ENCODE results near the gene SRPX.

SRPX gene

GRCh38 chrX:38103857-38104812 lies 116.5 kb downstream of the SRPX start:
- H3K79me1 ChIP-seq (ENCODE audit: low read depth, low read length), result no peaks in the 10 kb centered on the region
- no peak overlapping the region for H4K8ac ChIP-seq (ENCODE audit: low read depth, low read length)
- no peak overlapping the region for H3K18ac ChIP-seq (ENCODE audit: low read length)
- no peak overlapping the region for H2BK12ac ChIP-seq (ENCODE audit: low read length)
- no peak overlapping the region for H2AFZ ChIP-seq (ENCODE audit: low read length)
- H4K91ac ChIP-seq (ENCODE audit: low read depth, low read length, poor library complexity), result no peak overlapping the region
- no peak overlapping the region for H3K23ac ChIP-seq (ENCODE audit: low read depth, low read length, poor library complexity)
- no peaks in the 10 kb centered on the region for H3K9me3 ChIP-seq (replicated peaks in 1 of 2; ENCODE audit: control insufficient read depth in 2 of 2, insufficient read depth in 1 of 2, low read depth in 1 of 2, low read length in 2 of 2)
- no CpG with 5 or more reads among the region's 5 CpGs for WGBS, 2 donors (ENCODE audit: extremely low coverage in 2 of 2, insufficient read length in 2 of 2, insufficient replicate concordance in 1 of 2)
- H2BK15ac ChIP-seq (ENCODE audit: low read length), result no peak overlapping the region
- H2BK120ac ChIP-seq (ENCODE audit: low read depth, low read length), result no peak overlapping the region
- no peak overlapping the region for H3K14ac ChIP-seq (ENCODE audit: low read length)
- H3K4me2 ChIP-seq (ENCODE audit: insufficient read depth, low read length, poor library complexity, severe bottlenecking), result no peak overlapping the region
- H3K27ac ChIP-seq (replicated peaks; ENCODE audit: low read length), result no peak overlapping the region
- no peak overlapping the region for H3K4ac ChIP-seq (ENCODE audit: low read length)
- H3K4me3 ChIP-seq (ENCODE audit: low read length in 2 of 2), result no peak overlapping the region
- no peaks in the 10 kb centered on the region for H3K4me1 ChIP-seq (ENCODE audit: control insufficient read depth in 2 of 2, insufficient read depth in 1 of 2, low read depth in 1 of 2, low read length in 2 of 2)
- no peak for DNase-seq (ENCODE audit: low spot score)
- H2AK5ac ChIP-seq (ENCODE audit: low read depth, low read length), result no peak overlapping the region
- H3K27me3 ChIP-seq (ENCODE audit: control insufficient read depth in 3 of 3, insufficient read depth in 3 of 3, low read depth in 1 of 3, low read length in 3 of 3), result no peaks in the 10 kb centered on the region
- no peaks in the 10 kb centered on the region for H3K36me3 ChIP-seq (replicated peaks in 1 of 2; ENCODE audit: control insufficient read depth in 2 of 2, insufficient read depth in 2 of 2, low read length in 2 of 2)
- H3K9ac ChIP-seq (ENCODE audit: low read depth, low read length, poor library complexity), result no peak overlapping the region
- H2BK5ac ChIP-seq (ENCODE audit: low read length), result no peak overlapping the region

DNA sequence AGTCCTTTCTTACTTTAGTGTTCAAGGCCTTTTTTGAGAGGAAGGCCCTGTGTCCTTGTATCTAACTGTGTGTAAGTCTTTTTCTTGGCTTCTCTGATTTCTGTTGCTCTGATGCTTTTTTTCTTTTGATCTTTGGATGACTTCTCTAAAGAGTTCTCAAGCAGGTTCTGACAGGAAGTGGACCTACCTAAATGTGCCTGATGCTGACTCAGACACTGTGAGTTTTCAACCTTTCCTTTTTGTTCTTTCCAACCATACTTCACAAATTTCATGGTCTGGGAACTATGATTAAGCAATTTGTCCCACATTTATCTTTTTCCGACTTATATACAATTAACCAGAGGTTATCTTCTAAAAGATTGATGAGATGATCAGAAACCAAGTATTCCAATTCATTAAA lies 117.8 kb downstream of the SRPX start:
- WGBS, 2 donors (ENCODE audit: extremely low coverage in 2 of 2, insufficient read length in 2 of 2, insufficient replicate concordance in 1 of 2), result no CpG with 5 or more reads among the region's 1 CpG
- Histone ChIP-seq H2AFZ (ENCODE audit: low read length) (no peak overlapping the region), H3K4me3 (ENCODE audit: low read length in 2 of 2) (no peak overlapping the region), H4K8ac (ENCODE audit: low read depth, low read length) (no peak overlapping the region), H3K9me3 (replicated peaks in 1 of 2; ENCODE audit: control insufficient read depth in 2 of 2, insufficient read depth in 1 of 2, low read depth in 1 of 2, low read length in 2 of 2) (no peaks in the 10 kb centered on the region), H4K91ac (ENCODE audit: low read depth, low read length, poor library complexity) (no peak overlapping the region), H2AK5ac (ENCODE audit: low read depth, low read length) (no peak overlapping the region), H3K4me1 (ENCODE audit: control insufficient read depth in 2 of 2, insufficient read depth in 1 of 2, low read depth in 1 of 2, low read length in 2 of 2) (no peaks in the 10 kb centered on the region), H3K4me2 (ENCODE audit: insufficient read depth, low read length, poor library complexity, severe bottlenecking) (no peak overlapping the region), H3K18ac (ENCODE audit: low read length) (no peak overlapping the region), H2BK15ac (ENCODE audit: low read length) (no peak overlapping the region), H3K27ac (replicated peaks; ENCODE audit: low read length) (no peak overlapping the region), H3K23ac (ENCODE audit: low read depth, low read length, poor library complexity) (no peak overlapping the region), H3K36me3 (replicated peaks in 1 of 2; ENCODE audit: control insufficient read depth in 2 of 2, insufficient read depth in 2 of 2, low read length in 2 of 2) (no peaks in the 10 kb centered on the region), H2BK120ac (ENCODE audit: low read depth, low read length) (no peak overlapping the region), H3K79me1 (ENCODE audit: low read depth, low read length) (no peaks in the 10 kb centered on the region), H3K4ac (ENCODE audit: low read length) (no peak overlapping the region), H2BK12ac (ENCODE audit: low read length) (no peak overlapping the region), H2BK5ac (ENCODE audit: low read length) (no peak overlapping the region), H3K9ac (ENCODE audit: low read depth, low read length, poor library complexity) (no peak overlapping the region), H3K27me3 (ENCODE audit: control insufficient read depth in 3 of 3, insufficient read depth in 3 of 3, low read depth in 1 of 3, low read length in 3 of 3) (no peaks in the 10 kb centered on the region), H3K14ac (ENCODE audit: low read length) (no peak overlapping the region)
- DNase-seq (ENCODE audit: low spot score), result no peak

- Histone ChIP-seq H2BK15ac (ENCODE audit: low read length) (no peak overlapping the region), H4K91ac (ENCODE audit: low read depth, low read length, poor library complexity) (no peak overlapping the region)
Observed at GRCh38 chrX:38102240-38102639, 118.4 kb downstream of the SRPX start.

GRCh38 chrX:38099688-38100087 lies 121.0 kb downstream of the SRPX start:
- Histone ChIP-seq H3K4me2 (ENCODE audit: insufficient read depth, low read length, poor library complexity, severe bottlenecking) (no peak overlapping the region), H3K9me3 (replicated peaks in 1 of 2; ENCODE audit: control insufficient read depth in 2 of 2, insufficient read depth in 1 of 2, low read depth in 1 of 2, low read length in 2 of 2) (no peaks in the 10 kb centered on the region), H2BK5ac (ENCODE audit: low read length) (no peak overlapping the region), H3K18ac (ENCODE audit: low read length) (no peak overlapping the region), H3K9ac (ENCODE audit: low read depth, low read length, poor library complexity) (no peak overlapping the region), H3K4me1 (ENCODE audit: control insufficient read depth in 2 of 2, insufficient read depth in 1 of 2, low read depth in 1 of 2, low read length in 2 of 2) (no peaks in the 10 kb centered on the region), H4K91ac (ENCODE audit: low read depth, low read length, poor library complexity) (no peak overlapping the region), H3K14ac (ENCODE audit: low read length) (no peak overlapping the region), H3K36me3 (replicated peaks in 1 of 2; ENCODE audit: control insufficient read depth in 2 of 2, insufficient read depth in 2 of 2, low read length in 2 of 2) (no peaks in the 10 kb centered on the region), H2AFZ (ENCODE audit: low read length) (no peak overlapping the region), H2BK120ac (ENCODE audit: low read depth, low read length) (no peak overlapping the region), H3K27me3 (ENCODE audit: control insufficient read depth in 3 of 3, insufficient read depth in 3 of 3, low read depth in 1 of 3, low read length in 3 of 3) (no peaks in the 10 kb centered on the region), H3K4ac (ENCODE audit: low read length) (no peak overlapping the region), H3K4me3 (ENCODE audit: low read length in 2 of 2) (no peak overlapping the region), H2AK5ac (ENCODE audit: low read depth, low read length) (no peak overlapping the region), H3K79me1 (ENCODE audit: low read depth, low read length) (no peaks in the 10 kb centered on the region), H3K27ac (replicated peaks; ENCODE audit: low read length) (no peak overlapping the region), H2BK12ac (ENCODE audit: low read length) (no peak overlapping the region), H3K23ac (ENCODE audit: low read depth, low read length, poor library complexity) (no peak overlapping the region), H4K8ac (ENCODE audit: low read depth, low read length) (no peak overlapping the region), H2BK15ac (ENCODE audit: low read length) (no peak overlapping the region)
- no peak for DNase-seq (ENCODE audit: low spot score)

More at GRCh38 chrX:38102240-38102639, 118.4 kb downstream of the SRPX start:
- H4K8ac ChIP-seq (ENCODE audit: low read depth, low read length), result no peak overlapping the region
- no peak overlapping the region for H3K18ac ChIP-seq (ENCODE audit: low read length)
- H3K23ac ChIP-seq (ENCODE audit: low read depth, low read length, poor library complexity), result no peak overlapping the region
- H2BK12ac ChIP-seq (ENCODE audit: low read length), result no peak overlapping the region
- no peak overlapping the region for H2AFZ ChIP-seq (ENCODE audit: low read length)
- WGBS, 2 donors (ENCODE audit: extremely low coverage in 2 of 2, insufficient read length in 2 of 2, insufficient replicate concordance in 1 of 2), result no CpG with 5 or more reads among the region's 2 CpGs
- no peak overlapping the region for H3K14ac ChIP-seq (ENCODE audit: low read length)
- no peak overlapping the region for H3K4me2 ChIP-seq (ENCODE audit: insufficient read depth, low read length, poor library complexity, severe bottlenecking)
- H3K4me1 ChIP-seq (ENCODE audit: control insufficient read depth in 2 of 2, insufficient read depth in 1 of 2, low read depth in 1 of 2, low read length in 2 of 2), result no peaks in the 10 kb centered on the region
- no peak overlapping the region for H2AK5ac ChIP-seq (ENCODE audit: low read depth, low read length)
- no peak for DNase-seq (ENCODE audit: low spot score)
- H3K4ac ChIP-seq (ENCODE audit: low read length), result no peak overlapping the region
- H2BK120ac ChIP-seq (ENCODE audit: low read depth, low read length), result no peak overlapping the region
- H3K9me3 ChIP-seq (replicated peaks in 1 of 2; ENCODE audit: control insufficient read depth in 2 of 2, insufficient read depth in 1 of 2, low read depth in 1 of 2, low read length in 2 of 2), result no peaks in the 10 kb centered on the region
- no peak overlapping the region for H3K9ac ChIP-seq (ENCODE audit: low read depth, low read length, poor library complexity)
- no peaks in the 10 kb centered on the region for H3K36me3 ChIP-seq (replicated peaks in 1 of 2; ENCODE audit: control insufficient read depth in 2 of 2, insufficient read depth in 2 of 2, low read length in 2 of 2)
- no peaks in the 10 kb centered on the region for H3K27me3 ChIP-seq (ENCODE audit: control insufficient read depth in 3 of 3, insufficient read depth in 3 of 3, low read depth in 1 of 3, low read length in 3 of 3)
- no peak overlapping the region for H2BK5ac ChIP-seq (ENCODE audit: low read length)
- no peaks in the 10 kb centered on the region for H3K79me1 ChIP-seq (ENCODE audit: low read depth, low read length)
- no peak overlapping the region for H3K27ac ChIP-seq (replicated peaks; ENCODE audit: low read length)
- no peak overlapping the region for H3K4me3 ChIP-seq (ENCODE audit: low read length in 2 of 2)
